Myocyte (in vitro differentiated cells): ENCODE results near the gene SUSD2. TPM values are rescaled to one million over a fixed set of nuclear protein-coding genes. Genes with fewer than 3 reads are reported as not detected.
"Not testable (repeated sequence)": the region's sequence is repeated elsewhere in the genome, so short reads cannot be mapped to it uniquely, and the experiment has no call there.

ENCODE experiments used
- DNase-seq: peaks from one replicate; pipeline ENCODE4 v3.0.0-alpha.2; 2012; ENCODE audit warnings: low read depth
- total RNA-seq: library from RNA; depleted of rRNA; stranded (reverse); fragments of >200 nt; gene quantifications from 2 replicates; pipeline ENCODE4 v1.2.3, GENCODE V29; 2014

Gene SUSD2
- total RNA-seq, 1 donor from 2014 or later = 0.13 TPM

DNA sequence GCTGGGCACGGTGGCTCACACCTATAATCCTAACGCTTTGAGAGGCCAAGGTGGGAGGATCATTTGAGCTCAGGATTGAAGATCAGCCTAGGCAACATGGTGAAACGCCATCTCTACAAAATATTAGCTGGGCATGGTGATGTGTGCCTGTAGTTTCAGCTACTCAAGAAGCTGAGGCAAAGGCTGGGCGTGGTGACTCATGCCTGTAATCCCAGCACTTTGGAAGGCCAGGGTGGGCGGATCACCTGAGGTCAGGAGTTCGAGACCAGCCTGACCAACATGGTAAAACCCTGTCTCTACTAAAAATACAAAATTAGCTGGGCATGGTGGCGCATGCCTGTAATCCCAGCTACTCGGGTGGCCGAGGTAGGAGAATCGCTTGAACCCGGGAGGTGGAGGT is 29.1 kb downstream of the SUSD2 start:
- not testable (repeated sequence) for DNase-seq

DNA sequence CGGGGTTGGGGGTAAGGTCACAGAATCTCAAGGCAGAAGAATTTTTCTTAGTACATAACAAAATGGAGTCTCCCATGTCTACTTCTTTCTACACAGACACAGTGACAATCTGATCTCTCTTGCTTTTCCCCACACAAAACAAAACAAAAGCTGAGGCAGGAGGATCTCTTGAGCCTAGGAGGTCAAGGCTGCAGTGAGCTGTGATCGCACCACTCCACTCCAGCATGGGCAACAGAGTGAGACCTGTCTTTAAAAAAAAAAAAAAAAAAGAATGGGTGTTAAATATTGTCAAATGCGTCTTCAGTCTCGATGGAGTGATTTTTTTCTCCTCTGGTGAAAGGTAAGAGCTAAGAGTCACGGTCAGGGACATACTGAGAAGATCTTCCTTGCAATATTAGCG is 30.4 kb downstream of the SUSD2 start:
- DNase-seq = not testable (repeated sequence)

DNA sequence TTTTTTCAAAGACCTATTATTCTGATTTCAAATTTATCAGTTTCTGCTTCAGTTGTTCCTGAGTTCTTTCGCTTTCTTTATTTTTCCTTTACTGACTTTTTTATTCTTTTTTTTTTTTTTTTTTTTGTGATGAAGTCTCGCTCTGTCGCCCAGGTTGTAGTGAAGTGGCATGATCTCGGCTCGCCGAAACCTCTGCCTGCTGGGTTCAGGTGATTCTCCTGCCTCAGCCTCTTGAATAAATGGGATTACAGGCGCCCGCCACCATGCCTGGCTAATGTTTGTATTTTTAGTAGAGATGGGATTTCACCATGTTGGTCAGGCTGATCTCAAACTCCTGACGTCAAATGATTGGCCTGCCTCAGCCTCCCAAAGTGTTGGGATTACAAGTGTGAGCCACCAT is 31.8 kb downstream of the SUSD2 start:
- not testable (repeated sequence) for DNase-seq

DNA sequence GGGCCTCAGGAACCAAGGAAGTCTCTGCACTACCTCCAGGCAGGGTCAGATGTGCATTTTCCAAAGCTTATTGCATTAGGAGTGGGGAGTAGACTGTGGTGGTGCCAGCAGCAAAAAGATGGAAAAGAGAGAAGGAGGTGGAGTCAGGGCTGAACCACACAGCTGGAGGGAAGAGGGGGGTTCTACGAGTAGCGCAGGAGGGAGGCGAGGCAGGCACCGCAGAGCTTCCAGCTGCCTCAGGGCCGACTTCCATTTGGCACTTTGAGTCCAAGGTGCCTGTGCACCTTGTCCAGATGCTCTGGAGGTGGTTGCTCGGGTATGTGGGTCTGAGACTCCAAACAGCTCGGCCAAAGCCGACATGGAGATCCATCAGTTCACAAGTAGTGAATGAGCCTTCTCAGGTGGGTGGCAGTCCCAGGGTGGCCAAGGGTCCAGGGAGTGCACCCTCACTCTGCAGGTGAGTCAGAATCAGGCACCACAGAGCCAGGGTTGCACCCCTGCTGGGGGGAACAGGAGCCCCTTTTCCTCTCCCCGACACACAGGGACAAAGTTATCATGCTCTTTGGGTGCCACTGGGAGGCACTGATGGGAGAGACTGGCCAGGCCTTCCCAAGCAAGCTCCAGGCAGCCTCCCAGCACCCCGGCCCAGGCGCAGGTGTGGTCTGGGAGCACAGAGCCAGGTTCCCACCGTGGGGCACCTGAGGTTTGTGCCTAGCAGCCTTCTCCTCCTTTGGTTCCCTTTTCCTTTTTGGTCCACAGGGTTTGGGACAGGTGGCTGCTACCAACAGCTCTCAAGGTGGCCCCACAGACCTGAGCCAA is 33.4 kb downstream of the SUSD2 start:
- DNase-seq = no peak

DNA sequence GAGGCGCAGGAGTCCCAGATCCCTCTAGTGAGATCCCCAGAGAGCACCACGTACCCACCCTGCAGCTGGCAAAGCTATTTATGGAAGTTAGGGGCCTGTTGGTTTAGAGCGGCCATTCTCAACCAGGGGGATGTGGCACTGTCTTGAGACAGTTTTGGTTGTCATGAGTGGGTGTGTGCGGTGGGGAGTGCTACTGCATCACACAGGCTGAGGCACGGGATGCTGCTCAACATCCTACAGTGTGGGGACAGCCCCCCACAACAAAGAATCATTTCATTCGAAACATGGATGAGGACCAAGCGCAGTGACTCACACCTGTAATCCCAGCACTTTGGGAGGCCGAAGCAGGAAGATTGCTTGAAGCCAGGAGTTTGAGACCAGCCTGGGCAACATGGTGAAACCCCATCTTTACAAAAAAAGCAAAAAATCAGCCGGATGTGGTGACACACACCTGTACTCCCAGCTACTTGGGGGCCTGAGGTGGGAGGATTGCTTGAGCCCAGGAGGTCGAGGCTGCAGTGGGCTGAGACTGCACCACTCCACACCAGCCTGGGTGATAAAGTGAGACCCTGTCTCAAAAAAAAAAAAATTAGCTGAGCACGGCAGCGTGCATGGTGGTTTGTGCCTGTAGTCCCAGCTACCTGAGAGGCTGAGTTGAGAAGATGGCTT is 35.4 kb downstream of the SUSD2 start:
- DNase-seq = no peak

DNA sequence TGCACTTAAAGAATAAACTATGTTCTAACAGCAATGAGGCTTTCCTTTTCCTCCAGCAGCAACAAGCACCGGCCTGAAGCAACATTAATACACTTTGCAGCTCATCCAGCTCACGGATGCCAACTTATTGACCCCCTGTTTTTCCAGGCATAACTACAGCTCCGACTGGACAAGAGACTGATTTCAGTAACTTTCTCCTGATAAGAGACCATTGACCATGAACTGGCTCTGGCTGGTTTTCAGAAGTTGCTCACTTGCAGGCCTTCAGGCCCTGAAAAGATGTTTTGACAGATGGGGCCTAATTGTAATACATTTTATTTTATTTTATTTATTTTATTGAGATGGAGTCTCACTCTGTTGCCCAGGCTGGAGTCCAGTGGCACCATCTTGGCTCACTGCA is 36.1 kb downstream of the SUSD2 start:
- DNase-seq = no peak

DNA sequence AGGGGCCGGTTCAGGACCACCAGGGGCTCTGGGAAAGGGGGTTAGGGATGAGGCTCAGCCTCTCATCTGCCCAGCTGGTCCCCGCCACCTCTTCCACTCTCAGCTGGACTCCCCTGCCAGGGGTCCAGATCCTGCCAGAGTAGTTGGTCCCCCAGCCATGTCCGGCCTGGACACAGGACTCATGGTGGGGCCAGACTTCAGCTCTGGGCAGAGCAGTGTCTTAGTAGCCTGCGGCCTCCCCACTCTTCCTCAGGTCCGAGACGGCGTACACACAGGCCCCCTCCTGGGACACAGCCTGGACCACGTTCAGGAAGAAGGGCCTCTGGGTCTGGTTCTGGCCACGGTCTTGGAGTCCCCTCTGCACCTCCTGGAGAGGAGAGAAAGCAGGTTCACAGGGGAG is 38.5 kb downstream of the SUSD2 start:
- DNase-seq = no peak

DNA sequence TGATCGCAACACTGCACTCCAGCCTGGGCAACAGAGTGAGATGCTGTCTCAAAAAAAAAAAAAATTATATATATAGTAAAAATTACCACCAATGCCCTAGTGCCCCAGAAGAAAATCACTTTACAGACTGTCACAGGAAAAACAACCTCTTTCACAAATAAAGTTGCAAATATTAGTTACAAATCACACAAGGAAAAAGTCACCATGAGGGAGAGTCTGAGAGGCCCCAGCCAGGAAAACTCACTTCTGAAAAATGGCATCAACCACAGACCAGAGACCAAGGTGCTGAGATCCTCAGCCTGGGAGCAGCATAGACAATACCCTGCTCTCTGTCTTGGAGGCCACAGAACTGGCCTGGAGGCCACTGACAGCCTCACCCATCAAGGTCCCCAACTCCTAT is 43.2 kb downstream of the SUSD2 start:
- DNase-seq = no peak

DNA sequence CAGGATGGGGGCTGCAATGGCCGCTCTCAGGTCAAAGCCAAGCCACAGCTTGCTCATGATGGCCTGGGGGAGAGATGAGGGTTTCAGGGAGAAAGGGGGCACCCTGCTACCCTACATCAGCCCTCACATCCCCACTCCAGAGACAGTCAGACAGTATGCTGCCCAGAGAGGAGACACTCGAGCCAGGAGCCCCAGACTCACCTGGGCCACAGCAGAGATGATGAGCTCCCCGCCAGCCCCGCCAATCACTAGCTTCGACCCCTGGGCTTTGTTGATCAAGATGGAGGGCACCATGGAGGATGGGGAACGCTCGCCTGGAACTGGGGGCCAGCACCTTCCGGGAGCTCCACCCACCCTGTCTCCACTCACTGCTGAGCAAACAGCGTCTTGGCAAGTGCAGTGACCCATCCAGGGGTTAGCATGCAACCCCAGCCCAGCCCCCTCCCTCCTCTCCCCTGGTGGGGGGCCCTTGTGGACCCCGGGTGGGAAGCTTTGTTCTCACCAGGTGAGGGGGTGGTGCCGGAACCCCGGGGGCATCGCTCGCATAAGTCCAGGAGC is 43.8 kb downstream of the SUSD2 start:
- DNase-seq = no peak

DNA sequence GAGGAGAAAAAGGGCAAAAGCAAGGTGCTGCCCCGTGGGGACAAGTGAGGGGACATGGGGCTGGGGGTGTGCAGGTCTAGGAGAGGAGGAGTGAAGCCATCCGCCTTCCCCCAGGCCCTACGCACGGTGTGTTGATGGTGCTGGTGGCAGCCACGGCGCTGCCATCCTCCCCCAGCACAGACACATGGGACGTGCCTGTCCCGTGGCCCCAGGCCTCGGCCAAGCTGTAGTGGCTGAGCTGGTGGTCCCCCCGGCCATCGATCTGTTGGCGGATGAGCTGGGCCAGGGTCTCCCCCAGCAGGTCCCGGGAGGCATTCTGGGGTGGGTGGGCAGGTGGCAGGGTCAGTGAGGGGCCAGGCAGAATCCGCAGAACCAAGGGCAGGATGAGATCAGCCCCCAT is 44.7 kb downstream of the SUSD2 start:
- DNase-seq = no peak

DNA sequence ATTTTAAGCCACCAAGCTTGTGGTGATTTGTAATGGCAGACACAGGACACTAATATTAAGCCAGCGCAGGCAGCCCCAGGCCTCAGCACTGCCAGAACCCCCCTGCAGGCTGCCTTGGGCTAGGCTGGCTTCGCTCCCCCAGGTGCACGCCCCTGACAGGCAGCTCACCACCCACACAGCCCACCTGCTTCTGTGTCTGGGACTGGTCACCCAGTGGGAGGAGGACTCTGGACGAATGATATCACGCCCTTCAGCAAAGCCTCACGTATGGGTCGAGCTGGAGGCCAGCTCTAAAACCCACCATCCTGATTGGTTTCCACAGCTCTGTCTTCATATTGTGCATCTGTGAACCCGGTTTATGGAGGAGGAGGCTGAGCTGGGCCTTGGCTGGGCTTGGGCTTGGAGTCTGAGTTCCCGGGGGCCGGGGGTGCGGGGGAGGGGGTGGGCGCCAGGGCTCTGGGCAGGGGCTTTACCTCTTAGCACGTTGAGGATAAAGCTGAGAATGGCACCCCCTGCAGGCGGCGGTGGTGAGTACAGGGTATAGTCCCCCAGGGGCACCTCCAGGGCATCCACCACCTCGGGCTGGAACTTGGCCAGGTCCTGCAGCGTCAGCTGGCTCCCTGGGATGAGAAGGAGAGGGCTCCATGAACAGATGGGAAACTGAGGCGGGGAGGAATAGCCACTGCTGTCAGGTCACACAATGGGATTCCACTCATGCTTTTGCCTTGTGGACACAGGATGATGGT is 49.8 kb downstream of the SUSD2 start:
- DNase-seq = no peak

DNA sequence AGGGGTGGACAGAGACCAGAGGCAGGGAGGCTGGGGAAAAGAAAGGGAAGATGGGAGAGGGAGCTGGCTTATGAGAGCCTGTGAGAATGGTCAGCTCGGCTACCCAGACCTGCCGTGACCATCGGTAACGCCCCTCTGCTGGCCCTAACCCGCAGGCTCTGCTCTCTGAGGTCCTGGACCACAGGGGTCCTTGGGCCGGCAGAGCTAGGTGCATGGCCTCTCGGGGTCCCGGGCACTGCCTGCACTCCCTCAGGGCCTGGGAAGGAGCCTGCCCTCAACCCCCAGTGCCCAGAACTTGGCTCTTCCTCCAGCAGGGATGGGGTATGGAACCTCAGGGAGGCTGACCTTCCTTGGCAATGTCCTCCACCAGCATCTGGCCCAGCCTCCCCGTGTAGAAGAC is 50.4 kb downstream of the SUSD2 start:
- no peak for DNase-seq

DNA sequence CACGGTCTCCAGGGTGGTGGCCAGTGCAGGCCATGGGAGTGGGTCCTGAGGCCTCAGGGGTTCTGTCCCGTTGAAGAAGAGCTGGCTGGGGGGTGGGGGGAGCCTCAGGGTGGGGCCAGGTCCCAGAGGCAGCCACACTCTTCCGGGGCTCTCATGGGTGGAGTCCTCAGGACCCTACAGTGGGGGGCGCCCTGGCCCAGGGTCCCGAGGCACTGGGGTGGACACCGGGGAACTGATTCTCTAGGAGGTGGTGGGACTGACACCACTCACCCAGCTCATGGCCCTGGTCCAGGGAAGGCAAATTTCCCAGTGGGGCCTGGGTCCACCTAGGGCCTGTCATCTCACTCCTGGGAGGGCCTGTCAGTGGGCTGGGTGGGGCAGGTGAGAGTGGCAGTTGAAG is 50.8 kb downstream of the SUSD2 start:
- DNase-seq = no peak

DNA sequence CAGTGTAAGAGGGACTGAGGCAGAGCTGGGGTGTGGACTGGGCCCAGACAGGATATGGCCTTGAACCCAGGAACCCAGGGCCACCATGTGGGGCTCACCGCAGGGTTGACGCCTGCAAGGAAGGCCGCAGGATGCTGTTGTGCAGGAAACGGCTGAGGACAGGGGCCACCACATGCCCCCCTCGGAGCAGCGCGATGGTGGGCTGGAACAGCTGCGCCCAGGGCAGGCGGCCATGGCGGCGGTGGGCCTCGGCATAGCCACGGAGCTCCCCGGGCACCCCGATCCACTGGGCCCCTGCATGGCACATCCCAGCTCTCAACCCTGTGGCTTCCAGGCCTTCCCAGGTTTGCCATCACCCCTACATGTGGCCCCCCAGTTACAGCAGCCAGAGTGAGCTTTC is 51.4 kb downstream of the SUSD2 start:
- DNase-seq = no peak

DNA sequence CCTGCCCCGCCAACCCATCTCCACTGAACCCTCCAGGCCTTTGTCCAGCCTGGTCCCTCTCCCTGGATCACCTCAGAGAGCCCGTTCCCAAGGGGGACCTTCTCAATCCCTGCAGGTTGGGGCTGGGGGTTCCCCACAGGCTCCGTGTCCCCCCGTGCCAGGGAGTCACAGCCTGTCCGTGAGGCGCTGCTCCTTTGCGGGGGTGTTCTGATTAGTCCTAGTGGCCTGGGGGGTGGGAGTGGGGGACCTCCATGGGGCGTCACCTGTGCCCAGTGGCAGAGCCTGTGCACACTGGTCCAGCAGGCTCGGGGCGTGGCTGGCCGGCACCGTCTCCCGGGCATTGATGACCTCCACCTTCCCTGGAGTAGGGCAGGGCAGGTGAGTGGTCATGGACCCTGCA is 51.9 kb downstream of the SUSD2 start:
- no peak for DNase-seq

DNA sequence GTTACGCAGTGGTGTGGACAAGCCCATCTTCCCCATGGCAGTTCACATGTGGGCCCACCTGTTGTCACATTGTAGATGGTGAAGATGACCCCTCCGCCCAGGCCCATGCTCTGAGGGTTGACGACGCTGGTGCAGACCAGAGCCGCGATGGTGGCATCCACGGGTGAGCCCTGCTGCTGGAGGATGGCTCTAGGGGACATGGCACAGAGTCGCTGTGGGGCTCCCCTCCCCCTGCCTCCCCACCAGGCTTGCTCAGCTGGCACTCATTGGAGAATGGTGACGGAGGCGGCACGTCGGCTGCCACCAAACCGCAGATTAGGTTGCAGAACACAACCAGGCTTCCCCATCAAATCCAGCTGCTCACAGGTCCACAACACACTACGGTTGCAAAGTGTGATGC is 52.5 kb downstream of the SUSD2 start:
- DNase-seq = no peak

DNA sequence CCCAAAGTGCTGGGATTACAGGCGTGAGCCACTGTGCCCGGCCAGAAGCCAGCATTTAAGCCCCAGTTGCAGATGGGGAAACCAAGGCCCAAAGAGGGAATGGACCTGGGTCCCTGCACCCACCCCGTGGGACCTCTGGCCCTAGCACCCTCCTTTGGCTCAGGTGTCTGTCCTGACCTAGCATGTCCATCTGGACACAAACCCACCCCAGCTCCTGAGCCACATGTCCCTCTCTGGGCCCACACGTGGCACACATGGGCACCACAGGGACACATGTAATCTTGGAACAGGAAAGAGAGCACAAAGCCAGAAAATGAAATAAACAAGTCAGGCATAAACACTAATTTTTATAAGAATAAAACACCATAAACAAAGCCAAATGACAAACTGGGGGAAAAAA is 54.0 kb downstream of the SUSD2 start:
- DNase-seq = no peak

DNA sequence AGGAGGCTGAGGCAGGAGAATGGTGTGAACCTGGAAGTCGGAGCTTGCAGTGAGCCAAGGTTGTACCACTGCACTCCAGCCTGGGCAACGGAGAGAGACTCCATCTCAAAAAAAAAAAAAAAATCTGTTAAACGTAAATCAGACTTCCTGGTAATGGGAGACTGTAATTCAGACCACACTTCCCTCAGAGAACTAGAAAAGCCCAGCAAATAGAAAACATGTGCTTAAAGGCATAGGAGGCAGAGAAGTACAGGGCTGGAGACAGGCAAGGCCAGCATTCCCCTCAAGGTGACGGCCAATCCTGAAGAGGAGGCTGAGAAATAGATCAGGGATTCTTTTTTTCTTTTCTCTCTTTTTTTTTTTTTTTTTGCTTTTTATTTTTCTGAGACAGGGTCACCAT is 55.4 kb downstream of the SUSD2 start:
- no peak for DNase-seq

DNA sequence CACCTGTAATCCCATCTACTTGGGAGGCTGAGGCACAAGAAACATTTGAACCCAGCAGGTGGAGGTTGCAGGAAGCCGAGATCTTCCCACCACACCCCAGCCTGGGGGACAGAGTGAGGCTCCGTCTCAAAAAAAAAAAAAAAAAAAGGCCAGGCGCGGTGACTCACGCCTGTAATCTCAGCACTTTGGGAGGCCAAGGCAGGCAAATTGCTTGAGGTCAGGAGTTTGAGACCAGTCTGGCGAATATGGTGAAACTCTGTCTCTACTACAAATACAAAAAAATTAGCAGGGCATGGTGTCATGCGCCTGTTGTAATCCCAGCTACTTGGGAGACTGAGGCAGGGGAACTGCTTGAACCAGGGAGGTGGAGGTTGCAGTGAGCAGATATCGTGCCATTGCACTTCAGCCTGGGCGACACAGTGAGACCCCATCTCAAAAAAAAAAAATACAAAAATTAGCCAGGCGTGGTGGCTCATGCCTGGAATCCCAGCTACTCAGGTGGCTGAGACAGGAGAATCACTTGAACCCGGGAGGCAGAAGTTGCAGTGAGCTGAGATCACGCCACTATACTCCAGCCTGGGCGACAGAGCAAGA is 56.9 kb downstream of the SUSD2 start:
- not testable (repeated sequence) for DNase-seq
